SU-DHL-6 (cell line): ENCODE results near the gene KCTD7.

Experiments used
- EZH2phosphoT487 ChIP-seq: fragments of 200-600 bp; sonication (generic), shearing (Covaris generic); conservative IDR thresholded peaks from 2 replicates; pipeline ENCODE4 v1.6.1; 2018; ENCODE audit warnings: mild to moderate bottlenecking, antibody characterized with exemption, low read length, moderate library complexity, mixed read lengths
- TF ChIP-seq, protein P1 (sequence below): fragments of 200-600 bp; sonication (generic); IDR thresholded peaks from one replicate; pipeline ENCODE4 v1.5.1; 2017; ENCODE audit warnings: antibody characterized with exemption, mild to moderate bottlenecking, low read length, moderate library complexity; ENCODE audit not compliant: insufficient read depth, poor library complexity, severe bottlenecking

- TF ChIP-seq, protein P1, sequence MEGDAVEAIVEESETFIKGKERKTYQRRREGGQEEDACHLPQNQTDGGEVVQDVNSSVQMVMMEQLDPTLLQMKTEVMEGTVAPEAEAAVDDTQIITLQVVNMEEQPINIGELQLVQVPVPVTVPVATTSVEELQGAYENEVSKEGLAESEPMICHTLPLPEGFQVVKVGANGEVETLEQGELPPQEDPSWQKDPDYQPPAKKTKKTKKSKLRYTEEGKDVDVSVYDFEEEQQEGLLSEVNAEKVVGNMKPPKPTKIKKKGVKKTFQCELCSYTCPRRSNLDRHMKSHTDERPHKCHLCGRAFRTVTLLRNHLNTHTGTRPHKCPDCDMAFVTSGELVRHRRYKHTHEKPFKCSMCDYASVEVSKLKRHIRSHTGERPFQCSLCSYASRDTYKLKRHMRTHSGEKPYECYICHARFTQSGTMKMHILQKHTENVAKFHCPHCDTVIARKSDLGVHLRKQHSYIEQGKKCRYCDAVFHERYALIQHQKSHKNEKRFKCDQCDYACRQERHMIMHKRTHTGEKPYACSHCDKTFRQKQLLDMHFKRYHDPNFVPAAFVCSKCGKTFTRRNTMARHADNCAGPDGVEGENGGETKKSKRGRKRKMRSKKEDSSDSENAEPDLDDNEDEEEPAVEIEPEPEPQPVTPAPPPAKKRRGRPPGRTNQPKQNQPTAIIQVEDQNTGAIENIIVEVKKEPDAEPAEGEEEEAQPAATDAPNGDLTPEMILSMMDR, result no peak
- no peak for TF ChIP-seq EZH2phosphoT487
Observed at GRCh38 chr7:66657798-66658197, 29.1 kb downstream of the KCTD7 start.
